K562 (cell line): ENCODE measurements around the gene PRDM16. TPM values are rescaled to one million over a fixed set of nuclear protein-coding genes. Genes with fewer than 3 reads are reported as not detected.

Source experiments
- HDAC2 ChIP-seq: fragments of 450-650 bp; IDR thresholded peaks from 2 replicates; pipeline ENCODE4 v1.6.1; 2016; ENCODE audit warnings: mild to moderate bottlenecking
- MBD1 ChIP-seq: fragments of 250-450 bp; sonication (Bioruptor Pico); IDR thresholded peaks from 2 replicates; pipeline ENCODE4 v1.8.0; 2022; ENCODE audit warnings: inconsistent platforms
- RBM22 ChIP-seq: fragments of 200-400 bp; formaldehyde crosslinking; IDR thresholded peaks from 2 replicates; pipeline ENCODE4 v1.6.1; 2018; ENCODE audit warnings: low read length, low read depth; ENCODE audit not compliant: poor library complexity, severe bottlenecking
- REST ChIP-seq, 2 experiments: fragments of 450-650 bp; formaldehyde crosslinking in 1 of 2; IDR thresholded peaks; 2 replicates each; pipeline versions ENCODE4 v1.4.0 to v1.6.1; 2014 to 2020; ENCODE audit warnings: mild to moderate bottlenecking in 2 of 2, borderline replicate concordance in 1 of 2, low read depth in 1 of 2
- ZNF436 ChIP-seq: fragments of 250-450, 450-650 bp; sonication (Bioruptor Pico); formaldehyde crosslinking; IDR thresholded peaks from 2 replicates; pipeline ENCODE4 v1.7.0; 2020; ENCODE audit warnings: mild to moderate bottlenecking
- polyA plus RNA-seq, 8 experiments: library from polyadenylated mRNA; depleted of rRNA in 4 of 8; stranded (reverse) in 5 of 8; unstranded in 3 of 8; fragments of >200 nt; fragmentation: Nextera tagmentation in 2 of 8; fragmentation: Illumina TruSeq in 1 of 8; extraction: Ambion mirVana in 2 of 8; extraction: Trizol in 1 of 8; gene quantifications; 2 replicates each; pipeline versions ENCODE4 v1.2.1 to v1.2.3, GENCODE V29; 2011 to 2014; ENCODE audit warnings: inconsistent platforms in 1 of 8, missing spikeins in 1 of 8
- total RNA-seq, 7 experiments: library from RNA; depleted of rRNA in 6 of 7; stranded (reverse); fragments of >200 nt in 6 of 7; fragmentation: Illumina TruSeq in 2 of 7; extraction: Trizol in 2 of 7; gene quantifications; 2 replicates each; pipeline versions ENCODE4 v1.2.1 to v1.2.3, GENCODE V29; 2011 to 2021; ENCODE audit warnings: low replicate concordance in 1 of 7

PRDM16 gene
- total and polyA plus RNA-seq, 9 of the 15 experiments (the other 6 are each of a cell fraction or from before 2014, with no cell fraction given) = 0.10 to 0.27 TPM; not detected in 7

- TF ChIP-seq REST (IDR thresholded peaks at IDR 0.05; ENCODE audit: borderline replicate concordance) (no peak), REST (CRISPR knock-in tag; IDR thresholded peaks at IDR 0.05; ENCODE audit: low read depth) (no peak), HDAC2 (no peak), MBD1 (no peak), RBM22 (no peak), ZNF436 (CRISPR knock-in tag) (no peak)
Observed at GRCh38 chr1:3120994-3121393, 52.0 kb downstream of the PRDM16 start (continued).
